Gastroesophageal sphincter (tissue), 4 donors: ENCODE measurements around the gene HIVEP2. TPM values are rescaled to one million over a fixed set of nuclear protein-coding genes. Genes with fewer than 3 reads are reported as not detected.

Source experiments
- ATAC-seq: fragments of 150-250 bp; one replicate; pipeline ENCODE4 v1.9.1; 2016; ENCODE audit warnings: mild to moderate bottlenecking, moderate library complexity
- H3K27ac ChIP-seq, 4 donors: fragments of 200-600 bp; sonication (generic) in 3 of 4; 1 replicate in 3 of 4; 2 replicates in 1 of 4; pipeline ENCODE4 v1.5.1; 2016 to 2019
- H3K27me3 ChIP-seq: fragments of 200-600 bp; sonication (generic); one replicate; pipeline ENCODE4 v1.5.1; 2019
- H3K36me3 ChIP-seq, 2 donors: fragments of 200-600 bp; sonication (generic); one replicate each; pipeline ENCODE4 v1.5.1; 2019; ENCODE audit warnings: control low read depth in 1 of 2
- H3K4me1 ChIP-seq, 3 donors: fragments of 200-600 bp; sonication (generic); 1 replicate in 2 of 3; 2 replicates in 1 of 3; pipeline ENCODE4 v1.5.1; 2016 to 2019; ENCODE audit warnings: control low read depth in 2 of 3
- H3K4me3 ChIP-seq, 2 donors: fragments of 200-600 bp; sonication (generic); one replicate each; pipeline ENCODE4 v1.5.1; 2019; ENCODE audit warnings: mild to moderate bottlenecking in 1 of 2, moderate library complexity in 1 of 2
- H3K9me3 ChIP-seq, 3 donors: fragments of 200-600 bp; sonication (generic); one replicate each; pipeline ENCODE4 v1.5.1; 2017 to 2019; ENCODE audit warnings: control low read depth in 2 of 3
- CTCF ChIP-seq, 4 experiments: fragments of 200-600 bp in 2 of 4; fragments of 450-650 bp in 2 of 4; sonication (generic) in 1 of 4; IDR thresholded peaks; one replicate each; pipeline ENCODE4 v1.5.1; 2017 to 2019; ENCODE audit warnings: antibody characterized with exemption in 4 of 4, mild to moderate bottlenecking in 2 of 4, moderate library complexity in 2 of 4
- EP300 ChIP-seq: sonication (generic); formaldehyde crosslinking; IDR thresholded peaks from one replicate; pipeline ENCODE4 v1.6.1; 2017; ENCODE audit warnings: antibody characterized with exemption, mild to moderate bottlenecking
- POLR2A ChIP-seq, 2 donors: fragments of 450-650 bp; IDR thresholded peaks; one replicate each; pipeline ENCODE4 v1.6.1; 2017; ENCODE audit warnings: antibody characterized with exemption in 2 of 2, mild to moderate bottlenecking in 2 of 2, moderate library complexity in 1 of 2
- POLR2AphosphoS5 ChIP-seq: sonication (generic); formaldehyde crosslinking; IDR thresholded peaks from one replicate; pipeline ENCODE4 v1.6.1; 2017; ENCODE audit warnings: antibody characterized with exemption
- WGBS, 2 donors: methylation state at CpG; one replicate each; pipeline ENCODE4 v1.1.5; 2018; ENCODE audit warnings: low coverage in 1 of 2; 5-methylcytosine and 5-hydroxymethylcytosine counted together
- total RNA-seq, 4 donors: library from RNA; depleted of rRNA; stranded (reverse); fragments of >200 nt; gene quantifications; one replicate each; pipeline ENCODE4 v1.1.0, GENCODE V29; 2016

Gene HIVEP2
- total RNA-seq, 4 donors from 2014 or later = 17.1 to 28.1 (median 24.9) TPM

DNA sequence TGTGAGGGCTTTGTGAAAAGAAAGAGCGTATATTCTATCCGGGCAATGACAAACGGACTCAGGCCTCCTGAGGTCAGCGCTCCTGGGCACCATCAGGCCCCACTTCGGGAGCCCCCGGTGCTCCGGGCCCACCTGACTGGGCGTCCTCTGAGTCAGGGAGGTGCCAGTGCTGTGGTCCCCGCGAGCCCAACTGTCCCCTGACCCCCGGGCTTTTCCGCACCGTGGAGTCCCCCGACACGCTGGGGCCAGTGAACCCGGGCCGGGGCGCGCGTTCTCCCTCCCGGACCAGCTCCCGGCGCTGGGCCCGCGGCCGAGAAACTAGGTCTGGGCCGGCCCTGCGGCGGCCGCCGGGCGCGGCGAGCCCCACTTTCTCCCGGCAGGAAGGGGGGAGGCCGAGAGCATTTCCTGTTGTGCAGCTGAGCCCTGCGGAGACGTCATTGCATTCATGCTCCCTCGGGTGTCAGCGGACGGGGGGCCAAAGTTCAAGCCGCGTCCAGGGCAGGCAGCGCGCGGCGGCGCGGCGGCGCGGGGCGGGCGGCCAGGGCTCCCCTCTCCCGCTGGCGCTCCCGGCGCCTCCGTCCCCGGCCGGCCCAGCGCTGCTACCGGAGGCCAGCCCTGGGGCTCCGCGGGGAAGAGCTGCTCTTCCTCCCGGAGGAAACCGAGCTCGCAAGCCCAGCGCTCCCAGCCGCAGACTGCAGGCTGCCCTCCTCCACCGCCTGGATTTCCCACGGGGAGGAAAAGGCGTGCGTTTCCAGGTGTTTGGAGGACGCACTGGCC, 18.3 kb downstream of the HIVEP2 start:
- Histone ChIP-seq H3K9me3 (no peaks in the 10 kb centered on the region), H3K4me3 (peak overlapping the region; percentile 49 to 66), H3K27me3 (no peaks in the 10 kb centered on the region), H3K4me1 (peaks cover 0 to 28% (median 0%) of the 10 kb centered on the region in 3 donors), H3K36me3 (no peaks in the 10 kb centered on the region), H3K27ac (peak overlapping the region; percentile 84 to 96 (median 90))
- peak; percentile 60 to 64 for TF ChIP-seq POLR2A (IDR thresholded peaks at IDR 0.05)
- peak; percentile 60 for TF ChIP-seq POLR2AphosphoS5
- TF ChIP-seq EP300 = no peak
- WGBS, 2 donors = 0% methylated on average over 3 of the region's 75 CpGs
- ATAC-seq = peak; percentile 93

GRCh38 chr6:142926177-142926493, 18.8 kb downstream of the HIVEP2 start:
- Histone ChIP-seq H3K4me3 (peak overlapping the region; percentile 49 to 66), H3K9me3 (no peaks in the 10 kb centered on the region), H3K27me3 (no peaks in the 10 kb centered on the region), H3K4me1 (peaks cover 0 to 28% (median 0%) of the 10 kb centered on the region in 3 donors), H3K36me3 (no peaks in the 10 kb centered on the region), H3K27ac (peak overlapping the region; percentile 84 to 96 (median 90))
- ATAC-seq = no peak
- WGBS, 2 donors = 30 to 46% methylated on average over 2 of the region's 2 CpGs
- TF ChIP-seq CTCF (IDR thresholded peaks at IDR 0.05) = no peak
- TF ChIP-seq POLR2AphosphoS5 = no peak
- no peak for TF ChIP-seq POLR2A (IDR thresholded peaks at IDR 0.05)
- TF ChIP-seq EP300 = no peak

DNA sequence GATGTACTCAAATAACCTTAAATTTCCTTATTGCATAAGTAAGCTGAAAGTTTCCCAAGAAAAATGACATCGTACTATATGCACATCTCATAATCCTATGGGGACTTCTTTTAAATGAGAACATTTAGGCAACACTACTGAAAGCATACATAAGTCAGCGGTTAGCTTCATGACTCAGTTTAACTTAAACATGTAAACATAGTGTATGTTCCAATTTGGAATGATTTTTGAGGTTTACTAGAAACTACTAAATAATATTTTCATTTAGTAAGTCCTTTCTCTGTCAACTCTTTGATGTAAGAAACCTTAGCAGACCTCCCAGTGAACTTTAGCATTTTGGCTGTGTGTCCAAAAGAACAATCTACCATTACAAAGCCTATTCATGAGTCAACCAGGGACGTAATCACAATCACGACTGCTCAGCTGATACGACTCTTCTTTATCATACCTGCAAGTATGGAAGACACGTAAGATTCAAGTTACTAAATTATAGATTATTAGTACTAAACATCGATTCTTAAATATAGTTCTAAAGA, 19.3 kb downstream of the HIVEP2 start:
- TF ChIP-seq CTCF (IDR thresholded peaks at IDR 0.05) = no peak
- TF ChIP-seq POLR2A (IDR thresholded peaks at IDR 0.05) = no peak
- no peak for TF ChIP-seq EP300
- TF ChIP-seq POLR2AphosphoS5 = no peak
- WGBS, 2 donors = 79 to 81% methylated on average over 7 of the region's 7 CpGs
- H3K4me3 ChIP-seq = no peak overlapping the region
- no peaks in the 10 kb centered on the region for H3K36me3 ChIP-seq
- H3K4me1 ChIP-seq = peaks cover 0 to 28% (median 0%) of the 10 kb centered on the region in 3 donors
- H3K9me3 ChIP-seq = no peaks in the 10 kb centered on the region
- H3K27ac ChIP-seq = peak overlapping the region in 2 of 4 donors; percentile 91 to 96
- no peaks in the 10 kb centered on the region for H3K27me3 ChIP-seq
- ATAC-seq = no peak

DNA sequence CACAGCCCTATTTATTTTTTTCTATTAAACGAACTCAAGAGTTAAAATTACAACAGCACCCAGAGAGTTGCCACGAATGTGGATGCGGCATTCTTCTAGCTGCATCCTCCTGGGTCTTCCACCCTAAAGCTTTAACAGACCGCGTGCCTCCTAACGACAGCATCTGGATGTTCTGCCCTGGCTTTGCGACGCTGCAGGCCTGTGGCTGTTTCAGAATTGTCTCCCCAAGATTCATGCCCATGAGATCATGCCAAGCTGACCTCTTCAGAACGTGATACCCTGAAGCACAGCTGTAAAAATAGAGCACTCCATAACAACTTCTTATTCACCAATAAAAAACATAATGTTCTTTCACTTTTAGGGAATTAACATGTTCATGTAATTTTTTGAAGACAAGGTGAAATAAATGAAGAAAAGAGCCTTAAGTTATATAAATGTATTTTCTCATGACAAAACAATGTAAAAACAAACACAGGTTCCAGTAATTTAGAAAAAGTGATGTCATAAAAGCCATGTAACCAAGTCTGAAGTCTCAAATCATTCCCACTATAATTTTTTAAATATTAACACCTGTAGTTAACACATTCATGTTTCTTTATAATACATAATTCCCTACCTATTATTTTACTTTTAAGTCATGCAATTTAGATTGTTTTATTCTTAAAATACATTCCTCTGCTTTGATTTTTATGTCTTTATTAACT, 26.5 kb downstream of the HIVEP2 start:
- no peak for ATAC-seq
- Histone ChIP-seq H3K9me3 (no peaks in the 10 kb centered on the region), H3K27ac (no peak overlapping the region), H3K36me3 (peaks cover 0 to 2% of the 10 kb centered on the region in 2 donors), H3K4me3 (no peak overlapping the region), H3K27me3 (no peaks in the 10 kb centered on the region), H3K4me1 (peaks cover 0 to 11% (median 0%) of the 10 kb centered on the region in 3 donors)
- no peak for TF ChIP-seq POLR2AphosphoS5
- no peak for TF ChIP-seq POLR2A (IDR thresholded peaks at IDR 0.05)
- no peak for TF ChIP-seq CTCF (IDR thresholded peaks at IDR 0.05)
- no peak for TF ChIP-seq EP300
- 85 to 88% methylated on average over 3 to 9 of the region's 9 CpGs for WGBS, 2 donors

GRCh38 chr6:142916881-142917280, 28.1 kb downstream of the HIVEP2 start:
- Histone ChIP-seq H3K4me3 (no peak overlapping the region), H3K27me3 (no peaks in the 10 kb centered on the region), H3K9me3 (no peaks in the 10 kb centered on the region), H3K4me1 (peaks cover 0 to 11% (median 0%) of the 10 kb centered on the region in 3 donors), H3K36me3 (peaks cover 0 to 2% of the 10 kb centered on the region in 2 donors), H3K27ac (no peak overlapping the region)
- WGBS, 2 donors = 82 to 100% methylated on average over 1 of the region's 1 CpG
- TF ChIP-seq POLR2A (IDR thresholded peaks at IDR 0.05) (no peak), EP300 (no peak), CTCF (IDR thresholded peaks at IDR 0.05) (no peak), POLR2AphosphoS5 (no peak)
- no peak for ATAC-seq
